ENCODE data around the gene NUDC. TPM values are rescaled to one million over a fixed set of nuclear protein-coding genes. Genes with fewer than 3 reads are reported as not detected.

The NUDC gene
- total RNA-seq, 2 experiments from 2014 or later = 43.0 to 44.6 TPM

GRCh38 chr1:26932531-26932930 is 11.0 kb downstream of the NUDC start:
- Histone ChIP-seq H3K27ac (ENCODE audit: low read depth in 1 of 2, low read length in 2 of 2) (no peak overlapping the region), H3K27me3 (ENCODE audit: control insufficient read depth in 1 of 2, insufficient read depth in 2 of 2, low read length in 2 of 2) (no peaks in the 10 kb centered on the region), H3K4me3 (ENCODE audit: low read length) (no peak overlapping the region), H3K9me3 (ENCODE audit: control insufficient read depth in 1 of 2, insufficient read depth in 1 of 2, low read length in 2 of 2) (no peaks in the 10 kb centered on the region), H3K4me1 (ENCODE audit: insufficient read depth, low read length) (no peaks in the 10 kb centered on the region), H3K36me3 (ENCODE audit: insufficient read depth, low read length) (peaks cover 48% of the 10 kb centered on the region)
- intact Hi-C loops (cut with DNase I, micrococcal nuclease) = no loop called here
- no peak for TF ChIP-seq CTCF (IDR thresholded peaks at IDR 0.05)
- H3K9me3 Mint-ChIP-seq = no peaks in the 10 kb centered on the region
- H3K4me1 Mint-ChIP-seq (ENCODE audit: low read depth) = no peaks in the 10 kb centered on the region
- no peaks in the 10 kb centered on the region for H3K27me3 Mint-ChIP-seq
- no peak overlapping the region for H3K4me3 Mint-ChIP-seq
- no peak overlapping the region for H3K27ac Mint-ChIP-seq
- POLR2A ChIA-PET = interaction anchor here (1.7 kb wide), 1 partner anchor 11 kb away, joined by 3 read pairs; the partner anchor contains the start of gene NUDC
- peaks cover 64% of the 10 kb centered on the region for H3K36me3 Mint-ChIP-seq (ENCODE audit: low read depth)
- CTCF ChIA-PET = no interaction called here
- ATAC-seq (ENCODE audit: poor library complexity) (no peak), DNase-seq (peak in 2 of 14 experiments; percentile 13 to 34)

- TF ChIP-seq CTCF (IDR thresholded peaks at IDR 0.05) = no peak
- peaks cover 42% of the 10 kb centered on the region for H3K36me3 ChIP-seq (ENCODE audit: insufficient read depth, low read length)
Measured at GRCh38 chr1:26936823-26937222, 15.3 kb downstream of the NUDC start.

GRCh38 chr1:26938004-26938658 is 16.6 kb downstream of the NUDC start:
- Mint-ChIP-seq H3K4me1 (ENCODE audit: low read depth) (no peaks in the 10 kb centered on the region), H3K27ac (no peak overlapping the region), H3K9me3 (no peaks in the 10 kb centered on the region), H3K4me3 (no peak overlapping the region), H3K27me3 (no peaks in the 10 kb centered on the region), H3K36me3 (ENCODE audit: low read depth) (peaks cover 64% of the 10 kb centered on the region)
- ATAC-seq (ENCODE audit: poor library complexity) (no peak), DNase-seq (no peak)
- Histone ChIP-seq H3K4me1 (ENCODE audit: insufficient read depth, low read length) (no peaks in the 10 kb centered on the region), H3K27ac (ENCODE audit: low read depth in 1 of 2, low read length in 2 of 2) (no peak overlapping the region), H3K36me3 (ENCODE audit: insufficient read depth, low read length) (peaks cover 44% of the 10 kb centered on the region), H3K9me3 (ENCODE audit: control insufficient read depth in 1 of 2, insufficient read depth in 1 of 2, low read length in 2 of 2) (no peaks in the 10 kb centered on the region), H3K4me3 (ENCODE audit: low read length) (no peak overlapping the region), H3K27me3 (ENCODE audit: control insufficient read depth in 1 of 2, insufficient read depth in 2 of 2, low read length in 2 of 2) (no peaks in the 10 kb centered on the region)
- intact Hi-C loops (cut with DNase I, micrococcal nuclease) = no loop called here
- CTCF ChIA-PET = no interaction called here
- TF ChIP-seq CTCF (IDR thresholded peaks at IDR 0.05) = no peak
- POLR2A ChIA-PET = no interaction called here

More at GRCh38 chr1:26936823-26937222, 15.3 kb downstream of the NUDC start:
- Histone ChIP-seq H3K27me3 (ENCODE audit: control insufficient read depth in 1 of 2, insufficient read depth in 2 of 2, low read length in 2 of 2) (no peaks in the 10 kb centered on the region), H3K4me1 (ENCODE audit: insufficient read depth, low read length) (no peaks in the 10 kb centered on the region), H3K4me3 (ENCODE audit: low read length) (no peak overlapping the region), H3K9me3 (ENCODE audit: control insufficient read depth in 1 of 2, insufficient read depth in 1 of 2, low read length in 2 of 2) (no peaks in the 10 kb centered on the region), H3K27ac (ENCODE audit: low read depth in 1 of 2, low read length in 2 of 2) (no peak overlapping the region)
- no peak overlapping the region for H3K4me3 Mint-ChIP-seq
- CTCF ChIA-PET = no interaction called here
- no peak for DNase-seq
- H3K36me3 Mint-ChIP-seq (ENCODE audit: low read depth) = peaks cover 61% of the 10 kb centered on the region
- no peaks in the 10 kb centered on the region for H3K9me3 Mint-ChIP-seq
- POLR2A ChIA-PET = interaction anchor here (1.1 kb wide), 1 partner anchor 37 kb away, joined by 3 read pairs; the partner anchor contains the start of gene GPATCH3
- no peak for ATAC-seq (ENCODE audit: poor library complexity)
- intact Hi-C loops (cut with DNase I, micrococcal nuclease) = no loop called here
- no peak overlapping the region for H3K27ac Mint-ChIP-seq
- no peaks in the 10 kb centered on the region for H3K27me3 Mint-ChIP-seq
- H3K4me1 Mint-ChIP-seq (ENCODE audit: low read depth) = no peaks in the 10 kb centered on the region
